SK-N-SH (cell line): ENCODE measurements around the gene GRK2.

ENCODE experiments used
- CHD2 ChIP-seq: fragments of 150-350 bp; IDR thresholded peaks from 2 replicates; pipeline ENCODE4 v1.6.1; 2018; ENCODE audit warnings: low read length; ENCODE audit not compliant: partially characterized antibody
- EP300 ChIP-seq, 2 experiments: IDR thresholded peaks; 2 replicates each; pipeline versions ENCODE4 v1.4.0 to v1.6.1; 2012; ENCODE audit warnings: borderline replicate concordance in 1 of 2, low read depth in 1 of 2, low read length in 1 of 2
- GABPA ChIP-seq: IDR thresholded peaks from 2 replicates; pipeline ENCODE4 v1.4.0; 2012; ENCODE audit warnings: low read depth, mild to moderate bottlenecking
- GATA2 ChIP-seq: sonication (generic); formaldehyde crosslinking; IDR thresholded peaks from 2 replicates; pipeline ENCODE4 v1.5.0; 2020; ENCODE audit warnings: mild to moderate bottlenecking, missing genetic modification reagents
- MXI1 ChIP-seq: IDR thresholded peaks from 2 replicates; pipeline ENCODE4 v1.6.1; 2012; ENCODE audit warnings: mild to moderate bottlenecking, low read depth, low read length, improper control_type of control experiment
- POLR2AphosphoS5 ChIP-seq: IDR thresholded peaks from 2 replicates; pipeline ENCODE4 v1.6.1; 2012; ENCODE audit warnings: low read depth, low read length
- RFX5 ChIP-seq: IDR thresholded peaks from 2 replicates; pipeline ENCODE4 v1.6.1; 2012; ENCODE audit warnings: mild to moderate bottlenecking, improper control_type of control experiment, low read length
- YY1 ChIP-seq: IDR thresholded peaks from 2 replicates; pipeline ENCODE4 v1.4.0; 2012; ENCODE audit warnings: low read depth, mild to moderate bottlenecking
- TF ChIP-seq, protein P1 (sequence below): fragments of 200-600 bp; sonication (generic); IDR thresholded peaks from 2 replicates; pipeline ENCODE4 v1.6.1; 2017; ENCODE audit warnings: antibody characterized with exemption, mild to moderate bottlenecking, moderate library complexity
- TF ChIP-seq, protein P2 (sequence below): IDR thresholded peaks from 2 replicates; pipeline ENCODE4 v1.6.1; 2012; ENCODE audit warnings: mild to moderate bottlenecking, low read depth, low read length, moderate library complexity

DNA sequence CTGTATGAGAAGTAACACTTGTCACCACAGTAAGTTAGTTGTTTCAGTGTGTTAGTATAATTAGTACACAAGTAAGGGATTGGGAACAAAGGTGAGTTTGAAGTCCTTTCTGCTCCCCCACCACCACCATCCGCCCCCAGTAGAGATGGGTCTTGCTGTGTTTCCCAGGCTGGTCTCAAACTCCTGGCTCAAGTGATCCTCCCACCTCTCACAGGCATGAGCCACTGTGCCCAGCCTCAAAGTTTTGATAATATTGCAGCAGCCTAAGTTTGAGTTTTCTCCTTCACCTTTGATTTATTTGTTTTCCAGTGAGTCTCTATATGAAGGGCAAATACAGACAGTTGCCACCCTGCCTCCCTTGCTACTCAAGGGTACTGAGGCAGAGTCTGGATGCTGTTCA, 23.7 kb upstream of the GRK2 start:
- TF ChIP-seq, protein P1, sequence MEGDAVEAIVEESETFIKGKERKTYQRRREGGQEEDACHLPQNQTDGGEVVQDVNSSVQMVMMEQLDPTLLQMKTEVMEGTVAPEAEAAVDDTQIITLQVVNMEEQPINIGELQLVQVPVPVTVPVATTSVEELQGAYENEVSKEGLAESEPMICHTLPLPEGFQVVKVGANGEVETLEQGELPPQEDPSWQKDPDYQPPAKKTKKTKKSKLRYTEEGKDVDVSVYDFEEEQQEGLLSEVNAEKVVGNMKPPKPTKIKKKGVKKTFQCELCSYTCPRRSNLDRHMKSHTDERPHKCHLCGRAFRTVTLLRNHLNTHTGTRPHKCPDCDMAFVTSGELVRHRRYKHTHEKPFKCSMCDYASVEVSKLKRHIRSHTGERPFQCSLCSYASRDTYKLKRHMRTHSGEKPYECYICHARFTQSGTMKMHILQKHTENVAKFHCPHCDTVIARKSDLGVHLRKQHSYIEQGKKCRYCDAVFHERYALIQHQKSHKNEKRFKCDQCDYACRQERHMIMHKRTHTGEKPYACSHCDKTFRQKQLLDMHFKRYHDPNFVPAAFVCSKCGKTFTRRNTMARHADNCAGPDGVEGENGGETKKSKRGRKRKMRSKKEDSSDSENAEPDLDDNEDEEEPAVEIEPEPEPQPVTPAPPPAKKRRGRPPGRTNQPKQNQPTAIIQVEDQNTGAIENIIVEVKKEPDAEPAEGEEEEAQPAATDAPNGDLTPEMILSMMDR, result no peak
- TF ChIP-seq POLR2AphosphoS5, result no peak
- TF ChIP-seq GABPA, result no peak
- no peak for TF ChIP-seq EP300 (IDR thresholded peaks at IDR 0.05; ENCODE audit: borderline replicate concordance in 1 of 2, low read depth in 1 of 2, low read length in 1 of 2)
- TF ChIP-seq RFX5, result no peak
- no peak for TF ChIP-seq MXI1
- TF ChIP-seq, protein P2, sequence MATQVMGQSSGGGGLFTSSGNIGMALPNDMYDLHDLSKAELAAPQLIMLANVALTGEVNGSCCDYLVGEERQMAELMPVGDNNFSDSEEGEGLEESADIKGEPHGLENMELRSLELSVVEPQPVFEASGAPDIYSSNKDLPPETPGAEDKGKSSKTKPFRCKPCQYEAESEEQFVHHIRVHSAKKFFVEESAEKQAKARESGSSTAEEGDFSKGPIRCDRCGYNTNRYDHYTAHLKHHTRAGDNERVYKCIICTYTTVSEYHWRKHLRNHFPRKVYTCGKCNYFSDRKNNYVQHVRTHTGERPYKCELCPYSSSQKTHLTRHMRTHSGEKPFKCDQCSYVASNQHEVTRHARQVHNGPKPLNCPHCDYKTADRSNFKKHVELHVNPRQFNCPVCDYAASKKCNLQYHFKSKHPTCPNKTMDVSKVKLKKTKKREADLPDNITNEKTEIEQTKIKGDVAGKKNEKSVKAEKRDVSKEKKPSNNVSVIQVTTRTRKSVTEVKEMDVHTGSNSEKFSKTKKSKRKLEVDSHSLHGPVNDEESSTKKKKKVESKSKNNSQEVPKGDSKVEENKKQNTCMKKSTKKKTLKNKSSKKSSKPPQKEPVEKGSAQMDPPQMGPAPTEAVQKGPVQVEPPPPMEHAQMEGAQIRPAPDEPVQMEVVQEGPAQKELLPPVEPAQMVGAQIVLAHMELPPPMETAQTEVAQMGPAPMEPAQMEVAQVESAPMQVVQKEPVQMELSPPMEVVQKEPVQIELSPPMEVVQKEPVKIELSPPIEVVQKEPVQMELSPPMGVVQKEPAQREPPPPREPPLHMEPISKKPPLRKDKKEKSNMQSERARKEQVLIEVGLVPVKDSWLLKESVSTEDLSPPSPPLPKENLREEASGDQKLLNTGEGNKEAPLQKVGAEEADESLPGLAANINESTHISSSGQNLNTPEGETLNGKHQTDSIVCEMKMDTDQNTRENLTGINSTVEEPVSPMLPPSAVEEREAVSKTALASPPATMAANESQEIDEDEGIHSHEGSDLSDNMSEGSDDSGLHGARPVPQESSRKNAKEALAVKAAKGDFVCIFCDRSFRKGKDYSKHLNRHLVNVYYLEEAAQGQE, result no peak
- no peak for TF ChIP-seq CHD2
- no peak for TF ChIP-seq YY1
- TF ChIP-seq GATA2 (CRISPR knock-in tag), result no peak
